ENCODE data around the gene RCAN1.

GRCh38 chr21:34558166-34558565, 56.7 kb downstream of the RCAN1 start:
- TF ChIP-seq CTCF (IDR thresholded peaks at IDR 0.05) (no peak), EP300 (IDR thresholded peaks at IDR 0.05) (no peak)

Data from suprapubic skin (tissue), 3 donors.